GM12878 (cell line): ENCODE data around the gene AANAT. TPM values are rescaled to one million over a fixed set of nuclear protein-coding genes. Genes with fewer than 3 reads are reported as not detected.
A peak's percentile ranks its signal among the peaks of the same experiment; 100 is the strongest.

Experiments
- ATAC-seq: fragments of 200-7000 bp; cut with Tn5 transposase; 3 replicates; pipeline ENCODE4 v1.9.1; 2020; ENCODE audit warnings: mild to moderate bottlenecking, moderate library complexity
- BruUV-seq: library from RNA; stranded (reverse); fragments of 400-500 nt; replicated peaks from 2 replicates; lab custom pipeline; 2021; lab: Mats Ljungman, UMichigan
- CTCF ChIA-PET: fragments of 300-600 bp; sonication (Branson Sonifier 250); formaldehyde crosslinking; extraction: SDS; loops from one replicate; lab custom pipeline; 2021; ENCODE audit warnings: inconsistent platforms; lab: Yijun Ruan, JAX
- POLR2A ChIA-PET: fragments of 350-600 bp; formaldehyde crosslinking; extraction: SDS; loops from one replicate; lab custom pipeline; 2021; ENCODE audit warnings: inconsistent platforms; lab: Charles Lee
- RAD21 ChIA-PET: fragments of 300-600 bp; sonication (Branson Sonifier 250); formaldehyde crosslinking; loops from one replicate; lab custom pipeline; 2023; ENCODE audit warnings: antibody characterized with exemption; ENCODE audit not compliant: unreplicated experiment; lab: Charles Lee
- SMC1A ChIA-PET: fragments of 300-600 bp; sonication (Branson Sonifier 250); formaldehyde crosslinking; loops from one replicate; lab custom pipeline; 2023; ENCODE audit not compliant: unreplicated experiment, uncharacterized antibody; lab: Charles Lee
- DNase-seq: peaks from one replicate; pipeline ENCODE4 v3.0.0-alpha.2; 2011; ENCODE audit warnings: low read depth, low spot score
- FAIRE-seq: peaks from 3 replicates; lab custom pipeline; 2011; peaks lifted over from hg19 to GRCh38; lab: Jason Lieb, UNC
- H2AFZ ChIP-seq: 2 replicates; pipeline ENCODE4 v1.6.0; 2011; ENCODE audit warnings: low read depth, low read length, control low read depth; ENCODE audit not compliant: control insufficient read depth
- H3K27ac ChIP-seq: 2 replicates; pipeline ENCODE4 v1.5.1; 2011; ENCODE audit warnings: control low read depth; ENCODE audit not compliant: control insufficient read depth, insufficient read depth
- H3K27me3 ChIP-seq, 2 experiments: replicated peaks in 1 of 2; 2 replicates each; pipeline versions ENCODE4 v1.6.0 to v1.6.1; 2011; ENCODE audit warnings: low read length in 1 of 2; ENCODE audit not compliant: control insufficient read depth in 2 of 2, insufficient read depth in 2 of 2
- H3K36me3 ChIP-seq, 2 experiments: 2 replicates each; pipeline ENCODE4 v1.5.1; 2011; ENCODE audit warnings: low read length in 1 of 2; ENCODE audit not compliant: control insufficient read depth in 2 of 2, insufficient read depth in 2 of 2
- H3K4me1 ChIP-seq: 2 replicates; pipeline ENCODE4 v1.6.1; 2011; ENCODE audit warnings: mild to moderate bottlenecking, low read length, moderate library complexity, mixed read lengths; ENCODE audit not compliant: control insufficient read depth, insufficient read depth
- H3K4me2 ChIP-seq: 2 replicates; pipeline ENCODE4 v1.6.0; 2011; ENCODE audit warnings: control low read depth; ENCODE audit not compliant: control insufficient read depth, insufficient read depth
- H3K4me3 ChIP-seq: fragments of 200-600 bp; sonication (generic); 2 replicates; pipeline ENCODE4 v1.5.1; 2016
- H3K79me2 ChIP-seq: 2 replicates; pipeline ENCODE4 v1.6.0; 2011; ENCODE audit warnings: low read length; ENCODE audit not compliant: control insufficient read depth, insufficient read depth
- H3K9ac ChIP-seq: 2 replicates; pipeline ENCODE4 v1.8.0; 2011; ENCODE audit warnings: low read length, control low read depth, mixed read lengths; ENCODE audit not compliant: control insufficient read depth, insufficient read depth
- H3K9me3 ChIP-seq: replicated peaks from 3 replicates; pipeline ENCODE4 v1.5.1; 2011; ENCODE audit warnings: mild to moderate bottlenecking, low read length; ENCODE audit not compliant: control insufficient read depth, insufficient read depth
- H4K20me1 ChIP-seq: 2 replicates; pipeline ENCODE4 v1.6.0; 2011; ENCODE audit not compliant: control insufficient read depth, insufficient read depth
- POLR2A ChIP-seq: IDR thresholded peaks from 2 replicates; pipeline ENCODE4 v1.6.1; 2011; ENCODE audit warnings: low read depth, mild to moderate bottlenecking, low read length
- RELA ChIP-seq: fragments of 450-650 bp; IDR thresholded peaks from 2 replicates; pipeline ENCODE4 v1.8.0; 2014; ENCODE audit warnings: borderline replicate concordance; ENCODE audit not compliant: partially characterized antibody
- WGBS: methylation state at CpG from one replicate; pipeline ENCODE4 v1.1.6; 2016; ENCODE audit warnings: low lambda C conversion rate; ENCODE audit not compliant: insufficient replicate concordance, insufficient coverage; ENCODE audit errors: missing lambda C conversion rate; 5-methylcytosine and 5-hydroxymethylcytosine counted together
- in situ Hi-C: fragments of 300-500 bp; cut with MboI; formaldehyde crosslinking; loops from 9 replicates; pipeline ENCODE4 v1.14.3; 2018; ENCODE audit warnings: mixed read lengths
- intact Hi-C: fragments of 100-400 bp; cut with micrococcal nuclease; formaldehyde crosslinking; loops from one replicate; pipeline ENCODE4 v1.14.2; 2022; ENCODE audit not compliant: unreplicated experiment
- polyA plus RNA-seq, 11 experiments: library from polyadenylated mRNA; depleted of rRNA in 4 of 11; unstranded in 6 of 11; stranded (reverse) in 5 of 11; fragments of >200 nt; fragmentation: Nextera tagmentation in 4 of 11; fragmentation: Illumina TruSeq in 1 of 11; extraction: Ambion mirVana in 4 of 11; extraction: Trizol in 1 of 11; gene quantifications; 1 replicate in 1 of 11; 2 replicates in 10 of 11; pipeline versions ENCODE4 v1.2.1 to v1.2.3, GENCODE V29; 2011 to 2016; ENCODE audit warnings: inconsistent platforms in 2 of 11, missing spikeins in 2 of 11, low read depth in 1 of 11
- total RNA-seq, 4 experiments: library from RNA; depleted of rRNA in 3 of 4; stranded (reverse); fragments of >200 nt in 3 of 4; fragmentation: Illumina TruSeq in 1 of 4; extraction: Trizol in 1 of 4; gene quantifications; 2 replicates each; pipeline versions ENCODE4 v1.2.1 to v1.2.3, GENCODE V29; 2013 to 2021
- TF ChIP-seq, protein P1 (sequence below): fragments of 450-650 bp; conservative IDR thresholded peaks from 2 replicates; pipeline ENCODE4 v1.6.1; 2017; ENCODE audit warnings: mild to moderate bottlenecking, moderate library complexity

AANAT gene
- total and polyA plus RNA-seq, 10 of the 15 experiments (the other 5 are each of a cell fraction or from before 2014, with no cell fraction given), result 0.23 TPM; not detected in 9

DNA sequence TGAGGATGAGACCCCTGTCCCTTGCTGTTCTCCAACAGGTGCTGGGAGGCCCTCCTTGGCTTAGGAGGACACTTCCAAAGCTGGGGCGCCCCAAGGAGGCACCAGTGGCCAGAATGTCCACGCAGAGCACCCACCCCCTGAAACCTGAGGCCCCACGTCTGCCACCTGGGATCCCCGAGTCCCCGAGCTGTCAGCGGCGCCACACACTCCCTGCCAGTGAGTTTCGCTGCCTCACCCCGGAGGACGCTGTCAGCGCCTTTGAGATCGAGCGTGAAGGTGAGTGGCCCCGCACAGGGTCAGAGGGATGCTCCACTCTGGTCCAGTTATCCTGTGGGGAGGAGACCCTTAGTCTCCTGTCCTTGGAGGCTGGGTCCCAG is 1.2 kb downstream of the AANAT start:
- H3K27ac ChIP-seq, result no peak overlapping the region
- FAIRE-seq (no peak), DNase-seq (no peak), ATAC-seq (no peak)
- RAD21 ChIA-PET, result interaction anchor here (1.7 to 2.7 kb wide), 4 partner anchors 12 to 38 kb away, joined by 6 to 37 read pairs (median 14); partner anchors contain the start of gene RHBDF2
- no peak overlapping the region for H3K4me2 ChIP-seq
- no peaks in the 10 kb centered on the region for H4K20me1 ChIP-seq
- intact Hi-C loops (no loop called here), in situ Hi-C loops (loop anchor here (5.0 kb wide), 1 partner anchor 39 kb away; no protein-coding TSS in a partner anchor)
- no peaks in the 10 kb centered on the region for H3K9me3 ChIP-seq
- TF ChIP-seq, protein P1, sequence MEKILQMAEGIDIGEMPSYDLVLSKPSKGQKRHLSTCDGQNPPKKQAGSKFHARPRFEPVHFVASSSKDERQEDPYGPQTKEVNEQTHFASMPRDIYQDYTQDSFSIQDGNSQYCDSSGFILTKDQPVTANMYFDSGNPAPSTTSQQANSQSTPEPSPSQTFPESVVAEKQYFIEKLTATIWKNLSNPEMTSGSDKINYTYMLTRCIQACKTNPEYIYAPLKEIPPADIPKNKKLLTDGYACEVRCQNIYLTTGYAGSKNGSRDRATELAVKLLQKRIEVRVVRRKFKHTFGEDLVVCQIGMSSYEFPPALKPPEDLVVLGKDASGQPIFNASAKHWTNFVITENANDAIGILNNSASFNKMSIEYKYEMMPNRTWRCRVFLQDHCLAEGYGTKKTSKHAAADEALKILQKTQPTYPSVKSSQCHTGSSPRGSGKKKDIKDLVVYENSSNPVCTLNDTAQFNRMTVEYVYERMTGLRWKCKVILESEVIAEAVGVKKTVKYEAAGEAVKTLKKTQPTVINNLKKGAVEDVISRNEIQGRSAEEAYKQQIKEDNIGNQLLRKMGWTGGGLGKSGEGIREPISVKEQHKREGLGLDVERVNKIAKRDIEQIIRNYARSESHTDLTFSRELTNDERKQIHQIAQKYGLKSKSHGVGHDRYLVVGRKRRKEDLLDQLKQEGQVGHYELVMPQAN, result no peak
- TF ChIP-seq RELA (no peak), POLR2A (0 out of 2 replicates have a peak, but pooled peaks have one; percentile 19)
- H3K9ac ChIP-seq, result no peak overlapping the region
- POLR2A ChIA-PET, result interaction anchor here (2.4 kb wide), 1 partner anchor 31 kb away, joined by 9 read pairs; no protein-coding TSS in a partner anchor
- BruUV-seq, result no TSS peak
- H3K79me2 ChIP-seq, result no peaks in the 10 kb centered on the region
- H3K36me3 ChIP-seq, result peaks cover 2 to 8% of the 10 kb centered on the region in 2 experiments; a peak in 3 of 4 replicates
- WGBS, result 91% methylated on average over 14 of the region's 14 CpGs
- no peaks in the 10 kb centered on the region for H3K27me3 ChIP-seq
- H3K4me3 ChIP-seq, result no peak overlapping the region
- H3K4me1 ChIP-seq, result peaks cover 6% of the 10 kb centered on the region
- CTCF ChIA-PET, result interaction anchor here (2.1 to 7.9 kb wide), 2 partner anchors 31 to 37 kb away, joined by 15 to 186 read pairs; partner anchors contain the start of gene RHBDF2
- H2AFZ ChIP-seq, result no peak overlapping the region
- SMC1A ChIA-PET, result interaction anchor here (1.6 to 4.6 kb wide), 3 partner anchors 24 to 39 kb away, joined by 7 to 35 read pairs (median 19); no protein-coding TSS in a partner anchor
